Cortex of kidney (tissue), 1 donor: Measurements from ENCODE around the gene CTBP2.

ENCODE experiments used
- DNase-seq: peaks from one replicate; lab custom pipeline; 2025; lab: John Stamatoyannopoulos, UW

Gene CTBP2

GRCh38 chr10:125106586-125106985, 53.8 kb downstream of the CTBP2 start:
- DNase-seq, result no peak

- DNase-seq, result no peak
These were observed 54.6 kb downstream of the CTBP2 start for GRCh38 chr10:125105706-125106255.

GRCh38 chr10:125105155-125105554, 55.2 kb downstream of the CTBP2 start:
- no peak for DNase-seq

GRCh38 chr10:125104559-125104958, 55.8 kb downstream of the CTBP2 start:
- no peak for DNase-seq

- no peak for DNase-seq
These were observed 56.4 kb downstream of the CTBP2 start for GRCh38 chr10:125103924-125104323.

GRCh38 chr10:125103466-125103865, 56.9 kb downstream of the CTBP2 start:
- no peak for DNase-seq

GRCh38 chr10:125102821-125103220, 57.5 kb downstream of the CTBP2 start:
- no peak for DNase-seq

- no peak for DNase-seq
These were observed 58.1 kb downstream of the CTBP2 start for GRCh38 chr10:125102246-125102645.

GRCh38 chr10:125101581-125101980, 58.8 kb downstream of the CTBP2 start:
- DNase-seq, result no peak

GRCh38 chr10:125101049-125101448, 59.3 kb downstream of the CTBP2 start:
- DNase-seq, result no peak

- no peak for DNase-seq
These were observed 62.8 kb downstream of the CTBP2 start for GRCh38 chr10:125097409-125098070.

GRCh38 chr10:125096975-125097374, 63.4 kb downstream of the CTBP2 start:
- DNase-seq, result no peak

- no peak for DNase-seq
These were observed 64.0 kb downstream of the CTBP2 start for GRCh38 chr10:125096371-125096770.

GRCh38 chr10:125095776-125096175, 64.6 kb downstream of the CTBP2 start:
- DNase-seq, result no peak

GRCh38 chr10:125095228-125095627, 65.1 kb downstream of the CTBP2 start:
- DNase-seq, result no peak

GRCh38 chr10:125094806-125095205, 65.6 kb downstream of the CTBP2 start:
- no peak for DNase-seq

GRCh38 chr10:125093974-125094705, 66.2 kb downstream of the CTBP2 start:
- DNase-seq, result no peak

- DNase-seq, result no peak
These were observed 67.0 kb downstream of the CTBP2 start for GRCh38 chr10:125093199-125093973.

GRCh38 chr10:125092564-125093031, 67.8 kb downstream of the CTBP2 start:
- no peak for DNase-seq

- DNase-seq, result no peak
These were observed 68.5 kb downstream of the CTBP2 start for GRCh38 chr10:125091891-125092290.

- DNase-seq, result no peak
These were observed 70.9 kb downstream of the CTBP2 start for GRCh38 chr10:125089469-125089868.

- DNase-seq, result no peak
These were observed 72.5 kb downstream of the CTBP2 start for GRCh38 chr10:125087897-125088215.
